ENCODE data around the gene ZNF575.

DNA sequence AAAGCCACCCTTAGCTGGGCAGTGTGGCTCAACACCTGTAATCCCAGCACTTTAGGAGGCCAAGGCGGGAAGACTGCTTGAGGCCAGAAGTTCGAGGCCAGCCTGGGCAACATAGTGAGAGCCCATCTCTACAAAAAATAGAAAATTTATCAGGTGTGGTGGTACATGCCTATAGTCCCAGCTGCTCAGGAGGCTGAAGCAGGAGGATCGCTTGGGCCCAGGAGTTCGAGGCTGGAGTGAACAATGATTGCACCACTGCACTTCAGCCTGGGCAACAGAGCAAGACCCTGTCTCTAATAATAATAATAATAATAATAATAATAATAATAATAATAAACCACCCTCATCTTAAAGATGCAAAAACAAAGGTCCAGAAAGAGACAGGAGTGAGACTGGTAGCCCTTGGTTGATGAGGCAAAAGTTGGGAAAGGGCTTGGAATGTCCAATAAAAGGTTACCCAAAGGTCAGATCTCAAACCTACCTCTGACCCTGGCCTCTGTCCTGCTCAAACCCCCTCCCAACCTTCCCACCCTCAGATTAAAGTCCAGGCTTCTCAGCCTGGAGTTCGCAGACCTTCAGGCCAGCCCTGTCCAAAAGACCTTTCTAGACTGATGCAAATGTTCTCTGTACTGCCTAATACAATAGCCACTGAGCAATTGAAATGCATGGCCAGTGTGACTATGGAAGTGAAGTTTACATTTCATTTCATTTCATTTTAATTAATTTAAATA lies 9.1 kb downstream of the ZNF575 start:
- TF ChIP-seq, protein P1, sequence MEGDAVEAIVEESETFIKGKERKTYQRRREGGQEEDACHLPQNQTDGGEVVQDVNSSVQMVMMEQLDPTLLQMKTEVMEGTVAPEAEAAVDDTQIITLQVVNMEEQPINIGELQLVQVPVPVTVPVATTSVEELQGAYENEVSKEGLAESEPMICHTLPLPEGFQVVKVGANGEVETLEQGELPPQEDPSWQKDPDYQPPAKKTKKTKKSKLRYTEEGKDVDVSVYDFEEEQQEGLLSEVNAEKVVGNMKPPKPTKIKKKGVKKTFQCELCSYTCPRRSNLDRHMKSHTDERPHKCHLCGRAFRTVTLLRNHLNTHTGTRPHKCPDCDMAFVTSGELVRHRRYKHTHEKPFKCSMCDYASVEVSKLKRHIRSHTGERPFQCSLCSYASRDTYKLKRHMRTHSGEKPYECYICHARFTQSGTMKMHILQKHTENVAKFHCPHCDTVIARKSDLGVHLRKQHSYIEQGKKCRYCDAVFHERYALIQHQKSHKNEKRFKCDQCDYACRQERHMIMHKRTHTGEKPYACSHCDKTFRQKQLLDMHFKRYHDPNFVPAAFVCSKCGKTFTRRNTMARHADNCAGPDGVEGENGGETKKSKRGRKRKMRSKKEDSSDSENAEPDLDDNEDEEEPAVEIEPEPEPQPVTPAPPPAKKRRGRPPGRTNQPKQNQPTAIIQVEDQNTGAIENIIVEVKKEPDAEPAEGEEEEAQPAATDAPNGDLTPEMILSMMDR (IDR thresholded peaks at IDR 0.05) = no peak
- no peak for TF ChIP-seq POLR2A (IDR thresholded peaks at IDR 0.05)
